ENCODE results near the gene ZKSCAN4. TPM values are rescaled to one million over a fixed set of nuclear protein-coding genes. Genes with fewer than 3 reads are reported as not detected.

ZKSCAN4 gene
- total RNA-seq, 1 donor from 2014 or later = 10.6 TPM

- Mint-ChIP-seq H3K27ac (ENCODE audit: unreplicated experiment) (peak overlapping the region; percentile 97), H3K36me3 (ENCODE audit: low read depth, unreplicated experiment) (peaks cover 12% of the 10 kb centered on the region), H3K4me1 (ENCODE audit: unreplicated experiment) (peaks cover 32% of the 10 kb centered on the region), H3K27me3 (ENCODE audit: unreplicated experiment) (peaks cover 6% of the 10 kb centered on the region), H3K9me3 (ENCODE audit: unreplicated experiment) (no peaks in the 10 kb centered on the region), H3K4me3 (ENCODE audit: unreplicated experiment) (peak overlapping the region; percentile 90)
- TF ChIP-seq CTCF (IDR thresholded peaks at IDR 0.05; ENCODE audit: unreplicated experiment) = no peak
- DNase-seq (ENCODE audit: low spot score) = no peak
Measured at GRCh38 chr6:28224131-28225055, 27.7 kb downstream of the ZKSCAN4 start.

- Mint-ChIP-seq H3K27me3 (ENCODE audit: unreplicated experiment) (peaks cover 11% of the 10 kb centered on the region), H3K27ac (ENCODE audit: unreplicated experiment) (no peak overlapping the region), H3K4me1 (ENCODE audit: unreplicated experiment) (peaks cover 24% of the 10 kb centered on the region), H3K36me3 (ENCODE audit: low read depth, unreplicated experiment) (no peaks in the 10 kb centered on the region), H3K9me3 (ENCODE audit: unreplicated experiment) (no peaks in the 10 kb centered on the region), H3K4me3 (ENCODE audit: unreplicated experiment) (no peak overlapping the region)
- no peak for TF ChIP-seq CTCF (IDR thresholded peaks at IDR 0.05; ENCODE audit: unreplicated experiment)
- no peak for DNase-seq (ENCODE audit: low spot score)
Measured at GRCh38 chr6:28220257-28221133, 31.6 kb downstream of the ZKSCAN4 start.

- H3K4me1 Mint-ChIP-seq (ENCODE audit: unreplicated experiment) = peaks cover 19% of the 10 kb centered on the region
- H3K4me3 Mint-ChIP-seq (ENCODE audit: unreplicated experiment) = peak overlapping the region; percentile 85
- H3K27ac Mint-ChIP-seq (ENCODE audit: unreplicated experiment) = no peak overlapping the region
- no peak for TF ChIP-seq CTCF (IDR thresholded peaks at IDR 0.05; ENCODE audit: unreplicated experiment)
- no peaks in the 10 kb centered on the region for H3K9me3 Mint-ChIP-seq (ENCODE audit: unreplicated experiment)
- H3K27me3 Mint-ChIP-seq (ENCODE audit: unreplicated experiment) = peaks cover 10% of the 10 kb centered on the region
- peak; percentile 27 for DNase-seq (ENCODE audit: low spot score)
- H3K36me3 Mint-ChIP-seq (ENCODE audit: low read depth, unreplicated experiment) = no peaks in the 10 kb centered on the region
Measured at GRCh38 chr6:28218312-28219248, 33.5 kb downstream of the ZKSCAN4 start.

DNA sequence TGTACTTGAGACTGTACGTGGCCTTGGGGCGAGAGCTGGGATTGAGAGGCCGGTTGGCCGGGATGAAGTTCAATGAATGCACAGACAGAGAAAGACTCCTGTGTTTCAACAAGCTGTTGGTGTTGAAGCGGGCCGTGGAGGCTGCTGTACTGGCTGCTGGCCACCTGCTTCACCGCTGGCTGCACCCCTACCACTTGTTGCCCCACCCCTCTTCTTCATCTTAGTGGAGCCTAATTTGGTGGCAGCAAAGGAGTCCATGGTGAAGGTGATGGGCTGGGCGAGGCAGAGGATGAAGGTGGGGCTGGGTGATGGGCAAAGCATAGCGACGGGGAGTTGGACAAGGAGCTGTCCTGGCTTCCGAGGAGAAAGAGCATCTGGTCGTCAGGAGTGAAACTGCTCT, 34.2 kb downstream of the ZKSCAN4 start:
- TF ChIP-seq CTCF (IDR thresholded peaks at IDR 0.05; ENCODE audit: unreplicated experiment) = no peak
- no peak overlapping the region for H3K4me3 Mint-ChIP-seq (ENCODE audit: unreplicated experiment)

More for the DNA sequence above, 34.2 kb downstream of the ZKSCAN4 start:
- H3K27ac Mint-ChIP-seq (ENCODE audit: unreplicated experiment) = no peak overlapping the region
- H3K27me3 Mint-ChIP-seq (ENCODE audit: unreplicated experiment) = peaks cover 8% of the 10 kb centered on the region
- no peaks in the 10 kb centered on the region for H3K9me3 Mint-ChIP-seq (ENCODE audit: unreplicated experiment)
- no peak for DNase-seq (ENCODE audit: low spot score)
- H3K36me3 Mint-ChIP-seq (ENCODE audit: low read depth, unreplicated experiment) = no peaks in the 10 kb centered on the region
- H3K4me1 Mint-ChIP-seq (ENCODE audit: unreplicated experiment) = peaks cover 14% of the 10 kb centered on the region
